Trophoblast cell (in vitro differentiated cells and primary cell): ENCODE data around the gene CACNA2D3.

Experiments used
- DNase-seq, 2 donors: peaks; one replicate each; pipeline ENCODE4 v3.0.0-alpha.2; 2016
- H2AFZ ChIP-seq: 2 replicates; pipeline ENCODE4 v1.6.1; 2013; ENCODE audit warnings: low read length, moderate library complexity, mild to moderate bottlenecking; ENCODE audit not compliant: insufficient read depth, poor library complexity
- H2AK5ac ChIP-seq: 2 replicates; pipeline ENCODE4 v1.6.1; 2013; ENCODE audit warnings: mild to moderate bottlenecking, low read length
- H2BK120ac ChIP-seq: 2 replicates; pipeline ENCODE4 v1.6.1; 2013; ENCODE audit warnings: low read length, mild to moderate bottlenecking, moderate library complexity; ENCODE audit not compliant: insufficient read depth, poor library complexity
- H2BK12ac ChIP-seq: 2 replicates; pipeline ENCODE4 v1.6.1; 2013; ENCODE audit warnings: mild to moderate bottlenecking, low read length, moderate library complexity
- H2BK5ac ChIP-seq: 2 replicates; pipeline ENCODE4 v1.6.1; 2013; ENCODE audit warnings: low read length, low read depth, moderate library complexity, mild to moderate bottlenecking; ENCODE audit not compliant: poor library complexity
- H3K14ac ChIP-seq: 2 replicates; pipeline ENCODE4 v1.6.1; 2013; ENCODE audit warnings: mild to moderate bottlenecking, low read length
- H3K18ac ChIP-seq: 2 replicates; pipeline ENCODE4 v1.6.1; 2013; ENCODE audit warnings: mild to moderate bottlenecking, low read length
- H3K23ac ChIP-seq: 2 replicates; pipeline ENCODE4 v1.6.1; 2013; ENCODE audit warnings: low read length
- H3K27ac ChIP-seq: 2 replicates; pipeline ENCODE4 v1.5.1; 2013; ENCODE audit warnings: low read depth, mild to moderate bottlenecking, inconsistent platforms, low read length, moderate library complexity
- H3K27me3 ChIP-seq: 2 replicates; pipeline ENCODE4 v1.6.1; 2013; ENCODE audit warnings: inconsistent platforms, mild to moderate bottlenecking, low read length, moderate library complexity; ENCODE audit not compliant: insufficient read depth
- H3K36me3 ChIP-seq, 2 experiments: 1 replicate in 1 of 2; 2 replicates in 1 of 2; pipeline ENCODE4 v1.6.1; 2013; ENCODE audit warnings: low read length in 2 of 2, mild to moderate bottlenecking in 2 of 2, moderate library complexity in 1 of 2; ENCODE audit not compliant: insufficient read depth in 2 of 2, control insufficient read depth in 1 of 2
- H3K4ac ChIP-seq: 2 replicates; pipeline ENCODE4 v1.6.1; 2013; ENCODE audit warnings: low read depth, mild to moderate bottlenecking, low read length, moderate library complexity
- H3K4me1 ChIP-seq, 2 experiments: 1 replicate in 1 of 2; 2 replicates in 1 of 2; pipeline ENCODE4 v1.6.1; 2013; ENCODE audit warnings: low read length in 2 of 2, mild to moderate bottlenecking in 2 of 2, moderate library complexity in 1 of 2; ENCODE audit not compliant: insufficient read depth in 2 of 2, control insufficient read depth in 1 of 2
- H3K4me2 ChIP-seq: 2 replicates; pipeline ENCODE4 v1.6.1; 2013; ENCODE audit warnings: inconsistent platforms, mild to moderate bottlenecking, low read length, moderate library complexity
- H3K4me3 ChIP-seq: 2 replicates; pipeline ENCODE4 v1.5.1; 2013; ENCODE audit warnings: mild to moderate bottlenecking, low read depth, low read length, inconsistent platforms
- H3K79me1 ChIP-seq: one replicate; pipeline ENCODE4 v1.6.1; 2013; ENCODE audit warnings: low read length
- H3K79me2 ChIP-seq: 2 replicates; pipeline ENCODE4 v1.6.1; 2013; ENCODE audit warnings: low read length, mild to moderate bottlenecking; ENCODE audit not compliant: control insufficient read depth, insufficient read depth, poor library complexity
- H3K9ac ChIP-seq: 2 replicates; pipeline ENCODE4 v1.6.1; 2013; ENCODE audit warnings: mild to moderate bottlenecking, low read length
- H3K9me3 ChIP-seq: 2 replicates; pipeline ENCODE4 v1.6.1; 2013; ENCODE audit warnings: low read depth, mild to moderate bottlenecking, control low read depth, inconsistent platforms, low read length; ENCODE audit not compliant: insufficient read depth
- H4K12ac ChIP-seq: 2 replicates; pipeline ENCODE4 v1.6.1; 2013; ENCODE audit warnings: low read depth, mild to moderate bottlenecking, low read length, moderate library complexity
- H4K8ac ChIP-seq: 2 replicates; pipeline ENCODE4 v1.6.1; 2013; ENCODE audit warnings: low read depth, mild to moderate bottlenecking, low read length, moderate library complexity
- H4K91ac ChIP-seq: one replicate; pipeline ENCODE4 v1.6.1; 2013; ENCODE audit warnings: low read depth, mild to moderate bottlenecking, low read length, moderate library complexity
- WGBS: extraction: QIAGEN DNeasy Blood & Tissue Kit; methylation state at CpG from one replicate; pipeline ENCODE4 v1.1.7; 2013; ENCODE audit warnings: missing lambda C conversion rate; ENCODE audit not compliant: insufficient read length, insufficient coverage; ENCODE audit errors: extremely low coverage; 5-methylcytosine and 5-hydroxymethylcytosine counted together

CACNA2D3 gene

GRCh38 chr3:54957711-54958110, 835.4 kb downstream of the CACNA2D3 start:
- Histone ChIP-seq H3K18ac (no peak overlapping the region), H3K9ac (no peak overlapping the region), H3K36me3 (no peaks in the 10 kb centered on the region), H3K4me3 (no peak overlapping the region), H3K4ac (no peak overlapping the region), H3K79me1 (peaks cover 38% of the 10 kb centered on the region), H2BK12ac (peak overlapping the region; percentile 48), H2AFZ (no peak overlapping the region), H3K14ac (peak overlapping the region; percentile 6), H2AK5ac (peak overlapping the region; percentile 45), H3K27me3 (no peaks in the 10 kb centered on the region), H3K4me1 (peaks cover 26 to 32% of the 10 kb centered on the region in 2 experiments), H3K4me2 (no peak overlapping the region), H2BK5ac (no peak overlapping the region), H4K12ac (no peak overlapping the region), H4K8ac (no peak overlapping the region), H3K79me2 (peaks cover 11% of the 10 kb centered on the region), H3K9me3 (no peaks in the 10 kb centered on the region), H4K91ac (peak overlapping the region; percentile 49), H3K27ac (no peak overlapping the region), H2BK120ac (peak overlapping the region; percentile 8), H3K23ac (no peak overlapping the region)
- no CpG with 5 or more reads among the region's 4 CpGs for WGBS
- no peak for DNase-seq

- Histone ChIP-seq H3K14ac (no peak overlapping the region), H3K18ac (no peak overlapping the region), H3K4me3 (no peak overlapping the region), H3K27me3 (no peaks in the 10 kb centered on the region), H2AFZ (no peak overlapping the region), H4K12ac (no peak overlapping the region), H2AK5ac (no peak overlapping the region), H2BK12ac (no peak overlapping the region), H3K4ac (no peak overlapping the region), H3K9ac (no peak overlapping the region), H3K4me1 (peaks cover 11 to 13% of the 10 kb centered on the region in 2 experiments), H3K79me1 (peaks cover 19% of the 10 kb centered on the region), H3K27ac (no peak overlapping the region), H2BK5ac (no peak overlapping the region), H2BK120ac (peak overlapping the region; percentile 37), H3K4me2 (no peak overlapping the region), H3K23ac (no peak overlapping the region), H4K91ac (no peak overlapping the region), H3K9me3 (no peaks in the 10 kb centered on the region), H4K8ac (no peak overlapping the region), H3K79me2 (peaks cover 4% of the 10 kb centered on the region), H3K36me3 (no peaks in the 10 kb centered on the region)
- no peak for DNase-seq
- WGBS: no CpG with 5 or more reads among the region's 1 CpG
Measured at GRCh38 chr3:54960082-54960481, 837.7 kb downstream of the CACNA2D3 start.

GRCh38 chr3:54960701-54961100, 838.3 kb downstream of the CACNA2D3 start:
- no CpG with 5 or more reads among the region's 4 CpGs for WGBS
- DNase-seq: no peak

GRCh38 chr3:54962200-54962599, 839.8 kb downstream of the CACNA2D3 start:
- no peak overlapping the region for H4K91ac ChIP-seq
- peaks cover 6% of the 10 kb centered on the region for H3K79me1 ChIP-seq
- no peaks in the 10 kb centered on the region for H3K9me3 ChIP-seq
- no CpG with 5 or more reads among the region's 2 CpGs for WGBS
- no peak overlapping the region for H3K18ac ChIP-seq
- no peak overlapping the region for H3K4me3 ChIP-seq
- H3K4me2 ChIP-seq: no peak overlapping the region
- H4K12ac ChIP-seq: no peak overlapping the region
- H3K14ac ChIP-seq: no peak overlapping the region
- no peak overlapping the region for H2BK120ac ChIP-seq
- H3K4me1 ChIP-seq: peaks cover 3 to 7% of the 10 kb centered on the region in 2 experiments
- H2BK12ac ChIP-seq: no peak overlapping the region
- H3K23ac ChIP-seq: no peak overlapping the region
- no peaks in the 10 kb centered on the region for H3K36me3 ChIP-seq
- H2AK5ac ChIP-seq: no peak overlapping the region
- H3K79me2 ChIP-seq: no peaks in the 10 kb centered on the region
- H3K9ac ChIP-seq: no peak overlapping the region
- DNase-seq: no peak
- no peak overlapping the region for H3K27ac ChIP-seq
- no peak overlapping the region for H2AFZ ChIP-seq
- no peak overlapping the region for H4K8ac ChIP-seq
- no peak overlapping the region for H2BK5ac ChIP-seq
- H3K27me3 ChIP-seq: no peaks in the 10 kb centered on the region
- no peak overlapping the region for H3K4ac ChIP-seq

More at GRCh38 chr3:54960701-54961100, 838.3 kb downstream of the CACNA2D3 start:
- Histone ChIP-seq H4K12ac (no peak overlapping the region), H3K4ac (no peak overlapping the region), H3K4me2 (no peak overlapping the region), H4K8ac (no peak overlapping the region), H3K18ac (no peak overlapping the region), H3K36me3 (no peaks in the 10 kb centered on the region), H2AK5ac (no peak overlapping the region), H2BK5ac (no peak overlapping the region), H3K79me1 (peaks cover 15% of the 10 kb centered on the region), H2AFZ (no peak overlapping the region), H4K91ac (no peak overlapping the region), H2BK120ac (no peak overlapping the region), H2BK12ac (no peak overlapping the region), H3K4me3 (no peak overlapping the region), H3K27ac (no peak overlapping the region), H3K23ac (no peak overlapping the region), H3K14ac (no peak overlapping the region), H3K9ac (no peak overlapping the region), H3K27me3 (no peaks in the 10 kb centered on the region), H3K79me2 (peaks cover under 1% of the 10 kb centered on the region), H3K4me1 (peaks cover 8 to 12% of the 10 kb centered on the region in 2 experiments), H3K9me3 (no peaks in the 10 kb centered on the region)
